ENCODE results near the gene GRAP2.
A peak's percentile ranks its signal among the peaks of the same experiment; 100 is the strongest.

GRAP2 gene

DNA sequence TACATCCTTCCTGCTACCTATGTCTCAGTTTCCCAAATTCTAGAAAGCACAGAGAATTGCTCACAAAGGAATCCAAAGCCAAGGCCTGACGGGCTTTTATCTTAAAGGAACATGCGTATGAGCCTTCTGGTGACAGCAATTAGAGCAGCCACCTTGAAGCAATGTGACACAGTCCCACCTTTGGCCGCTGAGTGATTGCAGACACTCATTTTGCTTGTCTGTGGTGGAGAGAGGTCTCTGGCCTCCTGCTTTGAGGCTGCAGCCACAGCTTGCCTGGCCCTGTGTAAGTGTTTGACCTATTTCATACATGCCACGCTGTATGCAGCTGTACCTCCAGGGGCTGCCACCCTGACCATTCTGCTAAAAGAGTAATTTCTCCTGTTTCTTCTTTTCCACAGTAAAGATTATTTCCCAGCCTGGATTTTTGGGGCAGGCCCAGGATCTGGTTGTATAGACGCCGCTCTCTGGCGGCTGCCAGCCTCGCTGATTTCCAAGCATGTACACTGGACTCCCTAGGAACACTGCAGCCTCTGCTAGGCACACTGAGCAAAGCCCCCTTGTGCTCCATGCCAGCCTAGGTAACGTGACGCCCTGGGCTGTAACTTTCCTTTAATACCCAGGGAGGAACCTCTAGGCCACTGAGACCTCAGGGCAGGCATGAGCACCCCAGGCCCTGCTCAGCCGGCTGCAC is 58.2 kb downstream of the GRAP2 start:
- Histone ChIP-seq H3K4me1 (ENCODE audit: control insufficient read depth, insufficient read depth, low read length) (peaks cover 5% of the 10 kb centered on the region), H3K36me3 (ENCODE audit: control insufficient read depth, insufficient read depth, low read length) (no peaks in the 10 kb centered on the region), H3K27ac (ENCODE audit: low read depth, low read length) (peak overlapping the region; percentile 0), H3K9me3 (ENCODE audit: control insufficient read depth, insufficient read depth, low read length) (no peaks in the 10 kb centered on the region), H3K27me3 (ENCODE audit: control insufficient read depth, insufficient read depth, low read length) (no peaks in the 10 kb centered on the region), H3K4me3 (ENCODE audit: low read depth, low read length) (no peak overlapping the region), H3K9ac (ENCODE audit: low read depth, low read length) (no peak overlapping the region)

DNA sequence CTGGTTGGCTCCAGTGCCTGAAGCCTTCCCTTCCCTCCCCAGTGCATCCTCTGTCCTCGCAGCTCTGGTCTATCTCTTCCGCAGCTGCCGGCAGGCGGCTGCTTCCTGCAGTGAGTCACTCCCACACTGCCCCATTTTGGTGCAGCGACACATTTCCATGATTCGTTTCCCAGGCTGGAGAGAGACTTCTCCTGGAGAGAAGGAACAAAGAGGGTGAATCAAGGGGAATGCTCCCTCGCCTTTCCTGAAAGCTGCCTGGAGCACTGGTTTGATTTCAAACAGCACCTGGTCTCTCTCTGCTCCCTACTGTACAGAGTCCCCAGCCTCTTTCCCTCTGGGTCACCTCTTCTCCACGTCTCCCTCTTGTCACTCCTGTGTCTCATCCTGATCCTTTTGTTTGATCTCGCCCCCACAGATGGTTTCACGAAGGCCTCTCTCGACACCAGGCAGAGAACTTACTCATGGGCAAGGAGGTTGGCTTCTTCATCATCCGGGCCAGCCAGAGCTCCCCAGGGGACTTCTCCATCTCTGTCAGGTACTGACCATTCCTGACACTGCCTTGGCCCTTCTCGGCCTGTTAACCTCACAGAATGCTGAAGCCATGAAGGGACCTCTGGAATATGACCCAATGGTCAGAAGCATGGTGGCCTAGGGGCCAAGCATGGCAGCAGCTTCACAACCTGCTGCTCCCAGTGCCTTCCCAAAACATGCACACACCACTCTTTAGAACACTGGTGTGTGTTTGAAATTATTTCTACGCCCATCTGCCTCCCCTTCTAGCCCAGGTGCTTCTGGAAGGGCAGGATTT is 59.0 kb downstream of the GRAP2 start, which contains the start of gene TMA7B:
TMA7B (plus strand) TSS at position 758 of the 808 bp plus-strand sequence. CDS start 3,978 bp downstream, outside the sequence.
- Histone ChIP-seq H3K4me3 (ENCODE audit: low read depth, low read length) (no peak within 1 kb of the TSS), H3K27ac (ENCODE audit: low read depth, low read length) (peak within 1 kb of the TSS; percentile 0), H3K9ac (ENCODE audit: low read depth, low read length) (0 out of 2 replicates have a peak within 1 kb of the TSS, but pooled peaks have one; percentile 8), H3K36me3 (ENCODE audit: control insufficient read depth, insufficient read depth, low read length) (no peaks in the 10 kb centered on the region), H3K27me3 (ENCODE audit: control insufficient read depth, insufficient read depth, low read length) (no peaks in the 10 kb centered on the region), H3K9me3 (ENCODE audit: control insufficient read depth, insufficient read depth, low read length) (no peaks in the 10 kb centered on the region), H3K4me1 (ENCODE audit: control insufficient read depth, insufficient read depth, low read length) (peaks cover 5% of the 10 kb centered on the region)

DNA sequence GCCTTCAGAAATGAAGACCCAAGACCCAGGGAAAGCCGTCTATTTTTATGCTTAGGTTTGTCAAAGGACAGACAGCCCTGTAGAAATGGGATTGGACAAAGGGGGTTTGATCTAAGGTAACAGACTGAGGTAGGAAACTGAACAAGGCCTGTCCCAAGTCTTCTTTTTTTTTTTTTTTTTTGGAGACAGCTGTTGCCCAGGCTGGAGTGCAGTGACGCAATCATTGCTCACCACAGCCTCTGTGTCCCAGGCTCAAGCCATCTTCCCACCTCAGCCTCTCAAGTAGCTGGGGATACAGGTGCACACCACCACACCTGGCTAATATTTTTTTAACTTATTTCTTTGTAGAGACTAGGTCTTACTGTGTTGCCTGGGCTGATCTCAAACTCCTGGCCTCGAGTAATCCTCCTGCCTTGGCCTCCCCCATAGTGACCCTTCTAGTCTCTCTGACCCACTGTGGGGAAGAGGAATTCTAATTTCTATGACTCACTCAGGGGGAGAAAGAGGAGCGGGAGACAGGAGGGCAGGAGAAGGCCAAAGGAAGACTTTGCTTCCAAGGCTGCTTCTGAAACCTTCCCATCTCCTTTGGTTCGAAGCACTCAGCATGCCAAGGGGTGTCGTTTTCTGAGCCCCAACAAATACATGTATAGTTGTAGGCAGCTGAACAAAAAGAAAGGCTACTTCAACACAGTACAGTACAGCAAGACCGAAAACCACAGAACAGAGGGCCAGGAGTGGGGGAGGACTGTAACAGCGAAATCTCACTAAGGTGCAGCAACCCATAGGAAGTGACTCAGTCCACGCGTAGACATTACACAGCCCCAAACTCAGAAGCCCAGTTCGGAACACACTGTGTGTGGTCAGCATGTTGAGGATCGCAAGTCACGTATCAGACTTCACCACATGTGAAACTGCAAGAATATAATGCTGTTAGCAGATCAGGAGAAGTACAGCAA is 60.2 kb downstream of the GRAP2 start:
- Histone ChIP-seq H3K27me3 (ENCODE audit: control insufficient read depth, insufficient read depth, low read length) (no peaks in the 10 kb centered on the region), H3K9ac (ENCODE audit: low read depth, low read length) (no peak overlapping the region), H3K9me3 (ENCODE audit: control insufficient read depth, insufficient read depth, low read length) (no peaks in the 10 kb centered on the region), H3K27ac (ENCODE audit: low read depth, low read length) (no peak overlapping the region), H3K4me1 (ENCODE audit: control insufficient read depth, insufficient read depth, low read length) (peaks cover 5% of the 10 kb centered on the region), H3K4me3 (ENCODE audit: low read depth, low read length) (no peak overlapping the region), H3K36me3 (ENCODE audit: control insufficient read depth, insufficient read depth, low read length) (no peaks in the 10 kb centered on the region)

DNA sequence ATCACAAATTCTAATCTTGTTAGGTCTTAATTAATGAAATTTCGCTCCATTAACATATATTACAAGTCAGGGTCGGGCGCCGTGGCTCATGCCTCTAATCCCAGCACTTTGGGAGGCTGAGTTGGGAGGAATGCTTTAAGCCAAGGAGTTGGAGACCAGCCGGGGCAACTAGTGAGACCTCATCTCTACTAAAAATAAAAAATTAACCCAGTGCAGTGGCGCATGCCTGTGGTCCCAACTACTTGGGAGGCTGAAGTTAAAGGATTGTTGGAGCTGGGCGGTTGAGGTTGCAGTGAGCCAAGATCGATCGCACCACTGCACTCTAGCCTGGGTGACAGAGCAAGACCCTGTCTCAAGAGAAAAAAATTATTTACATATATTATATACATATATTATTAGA is 61.2 kb downstream of the GRAP2 start:
- Histone ChIP-seq H3K9me3 (ENCODE audit: control insufficient read depth, insufficient read depth, low read length) (no peaks in the 10 kb centered on the region), H3K9ac (ENCODE audit: low read depth, low read length) (no peak overlapping the region), H3K36me3 (ENCODE audit: control insufficient read depth, insufficient read depth, low read length) (no peaks in the 10 kb centered on the region), H3K27ac (ENCODE audit: low read depth, low read length) (no peak overlapping the region), H3K4me3 (ENCODE audit: low read depth, low read length) (no peak overlapping the region), H3K27me3 (ENCODE audit: control insufficient read depth, insufficient read depth, low read length) (no peaks in the 10 kb centered on the region), H3K4me1 (ENCODE audit: control insufficient read depth, insufficient read depth, low read length) (peaks cover 5% of the 10 kb centered on the region)

DNA sequence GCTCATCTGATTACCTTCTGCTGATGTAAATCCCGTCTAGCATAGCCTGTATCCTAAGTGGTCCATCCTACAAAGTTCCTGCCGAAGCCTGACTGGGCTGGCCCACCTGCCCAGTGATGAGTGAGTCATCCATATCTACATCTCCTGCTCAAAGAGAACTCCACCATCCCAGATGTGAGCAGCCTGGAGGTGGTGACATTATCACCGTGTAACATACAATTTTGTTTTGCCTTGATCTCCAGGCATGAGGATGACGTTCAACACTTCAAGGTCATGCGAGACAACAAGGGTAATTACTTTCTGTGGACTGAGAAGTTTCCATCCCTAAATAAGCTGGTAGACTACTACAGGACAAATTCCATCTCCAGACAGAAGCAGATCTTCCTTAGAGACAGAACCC is 64.9 kb downstream of the GRAP2 start:
- Histone ChIP-seq H3K36me3 (ENCODE audit: control insufficient read depth, insufficient read depth, low read length) (no peaks in the 10 kb centered on the region), H3K4me3 (ENCODE audit: low read depth, low read length) (no peak overlapping the region), H3K27ac (ENCODE audit: low read depth, low read length) (no peak overlapping the region), H3K9ac (ENCODE audit: low read depth, low read length) (no peak overlapping the region), H3K9me3 (ENCODE audit: control insufficient read depth, insufficient read depth, low read length) (no peaks in the 10 kb centered on the region), H3K27me3 (ENCODE audit: control insufficient read depth, insufficient read depth, low read length) (no peaks in the 10 kb centered on the region), H3K4me1 (ENCODE audit: control insufficient read depth, insufficient read depth, low read length) (peaks cover 4% of the 10 kb centered on the region; the same call in 1 of the 2 replicates)

DNA sequence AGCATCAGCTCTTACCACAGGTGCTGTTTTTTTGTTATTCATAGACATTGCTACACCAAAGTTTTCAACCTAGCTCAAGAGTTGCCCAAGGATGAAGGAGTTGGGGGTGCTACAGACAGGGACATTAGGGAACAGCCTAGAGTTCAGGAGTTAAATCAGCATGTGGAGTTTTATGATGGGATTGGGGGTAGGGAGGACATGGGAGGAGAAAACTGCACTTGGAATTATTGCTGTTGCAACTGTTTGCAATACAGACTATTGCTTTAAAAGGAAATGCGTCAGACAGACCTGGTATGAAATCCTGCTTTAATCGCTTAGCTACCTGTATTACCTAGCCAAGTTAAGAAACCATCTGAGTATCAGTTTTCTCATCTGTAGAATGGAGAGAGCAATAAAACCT is 65.6 kb downstream of the GRAP2 start:
- Histone ChIP-seq H3K4me3 (ENCODE audit: low read depth, low read length) (no peak overlapping the region), H3K36me3 (ENCODE audit: control insufficient read depth, insufficient read depth, low read length) (no peaks in the 10 kb centered on the region), H3K9me3 (ENCODE audit: control insufficient read depth, insufficient read depth, low read length) (no peaks in the 10 kb centered on the region), H3K4me1 (ENCODE audit: control insufficient read depth, insufficient read depth, low read length) (peaks cover 4% of the 10 kb centered on the region; the same call in 1 of the 2 replicates), H3K27ac (ENCODE audit: low read depth, low read length) (no peak overlapping the region), H3K27me3 (ENCODE audit: control insufficient read depth, insufficient read depth, low read length) (no peaks in the 10 kb centered on the region), H3K9ac (ENCODE audit: low read depth, low read length) (no peak overlapping the region)

DNA sequence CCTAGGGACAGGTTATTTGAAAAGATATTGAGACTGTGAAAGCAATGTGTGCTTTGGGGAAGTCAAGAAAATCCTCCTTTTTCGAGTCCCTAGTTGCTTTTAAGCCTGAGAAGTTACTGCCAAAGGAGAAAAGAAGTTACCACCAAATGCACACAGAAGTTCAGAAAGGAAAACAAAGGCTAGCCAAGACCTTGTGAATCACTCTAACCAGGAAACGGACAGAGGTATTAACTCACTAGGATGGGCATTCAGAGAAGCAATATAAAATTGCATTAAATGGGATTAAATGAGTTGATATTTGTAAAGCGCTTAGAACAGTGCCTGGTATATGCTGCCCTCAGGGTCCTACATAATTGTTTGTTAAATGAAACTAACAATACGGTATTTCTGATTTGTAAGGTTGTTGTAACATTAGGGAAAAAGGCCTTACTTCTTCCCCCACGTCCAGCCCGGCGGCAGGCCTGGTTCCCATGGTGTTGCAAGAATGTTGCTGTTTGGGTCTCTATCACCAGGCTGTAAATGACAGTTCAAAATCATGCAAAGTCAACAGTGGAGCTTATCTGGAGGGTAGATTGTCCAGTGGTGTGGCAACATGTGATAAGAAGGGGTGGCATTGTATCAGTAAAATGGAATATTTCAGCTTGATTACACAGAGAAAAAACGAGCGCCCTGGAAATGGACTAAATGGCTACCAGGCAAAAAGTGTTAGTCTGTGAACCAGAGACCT is 66.4 kb downstream of the GRAP2 start:
- no peak overlapping the region for H3K9ac ChIP-seq (ENCODE audit: low read depth, low read length)
- no peak overlapping the region for H3K4me3 ChIP-seq (ENCODE audit: low read depth, low read length)
- no peaks in the 10 kb centered on the region for H3K27me3 ChIP-seq (ENCODE audit: control insufficient read depth, insufficient read depth, low read length)
- H3K4me1 ChIP-seq (ENCODE audit: control insufficient read depth, insufficient read depth, low read length) = peaks cover 4% of the 10 kb centered on the region; the same call in 1 of the 2 replicates
- H3K36me3 ChIP-seq (ENCODE audit: control insufficient read depth, insufficient read depth, low read length) = no peaks in the 10 kb centered on the region
- H3K27ac ChIP-seq (ENCODE audit: low read depth, low read length) = no peak overlapping the region
- H3K9me3 ChIP-seq (ENCODE audit: control insufficient read depth, insufficient read depth, low read length) = no peaks in the 10 kb centered on the region

DNA sequence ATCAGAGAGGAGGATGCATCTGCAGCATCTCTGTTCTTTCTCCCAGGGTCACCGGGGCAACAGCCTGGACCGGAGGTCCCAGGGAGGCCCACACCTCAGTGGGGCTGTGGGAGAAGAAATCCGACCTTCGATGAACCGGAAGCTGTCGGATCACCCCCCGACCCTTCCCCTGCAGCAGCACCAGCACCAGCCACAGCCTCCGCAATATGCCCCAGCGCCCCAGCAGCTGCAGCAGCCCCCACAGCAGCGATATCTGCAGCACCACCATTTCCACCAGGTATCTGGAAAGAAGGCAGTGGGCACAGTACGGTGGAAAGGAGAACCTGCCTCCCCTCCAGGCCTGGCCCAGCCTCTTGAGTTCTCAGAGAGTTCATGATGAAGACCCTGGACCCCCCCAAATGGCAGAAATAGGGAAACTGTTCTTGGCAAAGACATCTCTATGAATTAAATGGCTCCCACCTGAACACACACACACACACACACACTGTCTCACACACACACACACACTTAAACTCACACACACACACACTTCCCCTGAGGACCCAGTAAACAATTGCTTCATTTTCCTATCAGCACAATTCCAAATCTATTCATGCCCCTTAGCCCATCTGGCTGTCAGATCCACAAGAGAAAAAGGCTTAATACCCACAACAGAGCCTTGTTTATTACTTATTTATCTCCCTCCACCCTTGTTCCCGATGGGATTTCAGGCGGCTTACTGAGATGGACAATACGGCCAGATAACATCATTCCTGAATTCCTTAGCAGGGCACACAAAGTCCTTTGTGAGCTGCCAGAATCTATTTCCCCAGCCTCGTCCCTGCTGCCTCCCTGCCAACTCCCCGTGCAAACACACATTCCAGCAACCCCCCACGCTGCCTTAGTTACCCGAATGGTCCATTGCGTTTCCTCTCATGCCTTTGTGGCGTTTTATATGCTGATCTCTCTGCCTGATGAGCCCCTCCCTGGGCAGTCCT is 67.4 kb downstream of the GRAP2 start:
- no peaks in the 10 kb centered on the region for H3K27me3 ChIP-seq (ENCODE audit: control insufficient read depth, insufficient read depth, low read length)

DNA sequence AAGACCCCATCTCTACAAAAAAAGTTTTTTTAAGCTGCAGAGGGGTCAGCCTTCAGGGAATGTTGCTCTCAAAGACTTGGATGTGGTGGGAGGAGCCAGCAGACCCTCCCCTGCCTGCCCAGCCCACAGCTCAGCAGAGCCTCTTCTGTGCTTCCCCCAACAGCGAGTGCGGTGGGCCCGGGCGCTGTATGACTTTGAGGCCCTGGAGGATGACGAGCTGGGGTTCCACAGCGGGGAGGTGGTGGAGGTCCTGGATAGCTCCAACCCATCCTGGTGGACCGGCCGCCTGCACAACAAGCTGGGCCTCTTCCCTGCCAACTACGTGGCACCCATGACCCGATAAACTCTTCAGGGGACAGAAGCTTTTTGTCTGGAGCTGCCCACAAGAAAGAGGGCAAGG is 69.9 kb downstream of the GRAP2 start:
- Histone ChIP-seq H3K4me3 (ENCODE audit: low read depth, low read length) (no peak overlapping the region), H3K27me3 (ENCODE audit: control insufficient read depth, insufficient read depth, low read length) (no peaks in the 10 kb centered on the region), H3K9ac (ENCODE audit: low read depth, low read length) (no peak overlapping the region), H3K36me3 (ENCODE audit: control insufficient read depth, insufficient read depth, low read length) (no peaks in the 10 kb centered on the region), H3K4me1 (ENCODE audit: control insufficient read depth, insufficient read depth, low read length) (peaks cover 4% of the 10 kb centered on the region; the same call in 1 of the 2 replicates), H3K27ac (ENCODE audit: low read depth, low read length) (no peak overlapping the region), H3K9me3 (ENCODE audit: control insufficient read depth, insufficient read depth, low read length) (no peaks in the 10 kb centered on the region)

More for the DNA sequence above, 67.4 kb downstream of the GRAP2 start:
- Histone ChIP-seq H3K4me1 (ENCODE audit: control insufficient read depth, insufficient read depth, low read length) (peaks cover 4% of the 10 kb centered on the region; the same call in 1 of the 2 replicates), H3K9me3 (ENCODE audit: control insufficient read depth, insufficient read depth, low read length) (no peaks in the 10 kb centered on the region), H3K4me3 (ENCODE audit: low read depth, low read length) (no peak overlapping the region), H3K9ac (ENCODE audit: low read depth, low read length) (no peak overlapping the region), H3K27ac (ENCODE audit: low read depth, low read length) (no peak overlapping the region), H3K36me3 (ENCODE audit: control insufficient read depth, insufficient read depth, low read length) (no peaks in the 10 kb centered on the region)
